Fibroblast of lung (primary cell): ENCODE measurements around the gene MFN2.

Experiments used
- CTCF ChIP-seq, 2 donors: IDR thresholded peaks in 1 of 2; conservative IDR thresholded peaks in 1 of 2; 1 replicate in 1 of 2; 2 replicates in 1 of 2; pipeline ENCODE4 v1.5.1; 2011 to 2012; ENCODE audit warnings: low read length in 2 of 2, control low read depth in 1 of 2, inconsistent platforms in 1 of 2, low read depth in 1 of 2, mild to moderate bottlenecking in 1 of 2
- EZH2 ChIP-seq: IDR thresholded peaks from 2 replicates; pipeline ENCODE4 v1.5.1; 2012; ENCODE audit warnings: low read length, control low read depth, mild to moderate bottlenecking; ENCODE audit errors: missing control alignments

GRCh38 chr1:11951901-11952300 lies 28.3 kb upstream of the MFN2 start:
- TF ChIP-seq EZH2: no peak
- no peak for TF ChIP-seq CTCF (conservative IDR thresholded peaks at IDR 0.05 in 1 of 2, IDR thresholded peaks at IDR 0.05 in 1 of 2; ENCODE audit: low read depth in 1 of 2, low read length in 2 of 2)
